HEK293T (cell line): ENCODE data around the gene ATG101.

Experiments
- CTCF ChIA-PET: fragments of 350-600 bp; formaldehyde crosslinking; extraction: SDS; loops from one replicate; lab custom pipeline; 2021; ENCODE audit warnings: antibody characterized with exemption, inconsistent platforms; lab: Yijun Ruan, JAX
- POLR2A ChIA-PET: fragments of 350-600 bp; formaldehyde crosslinking; extraction: SDS; loops from one replicate; lab custom pipeline; 2020; ENCODE audit warnings: antibody characterized with exemption, inconsistent platforms; lab: Yijun Ruan, JAX
- DNase-seq: peaks from one replicate; pipeline ENCODE4 v3.0.0; 2012; ENCODE audit warnings: mixed read lengths; ENCODE audit errors: extremely low spot score
- ARNT ChIP-seq: fragments of 450-650 bp; IDR thresholded peaks from 2 replicates; pipeline ENCODE4 v1.6.1; 2017; ENCODE audit warnings: mild to moderate bottlenecking
- BHLHE40 ChIP-seq: fragments of 450-650 bp; IDR thresholded peaks from 2 replicates; pipeline ENCODE4 v1.6.1; 2016; ENCODE audit warnings: mild to moderate bottlenecking, moderate library complexity, borderline replicate concordance
- CTBP1 ChIP-seq: fragments of 450-650 bp; IDR thresholded peaks from 2 replicates; pipeline ENCODE4 v1.6.1; 2016; ENCODE audit warnings: borderline replicate concordance
- ELF4 ChIP-seq: fragments of 450-650 bp; IDR thresholded peaks from 2 replicates; pipeline ENCODE4 v1.6.1; 2017; ENCODE audit warnings: antibody characterized with exemption
- FOXA1 ChIP-seq: fragments of 450-650 bp; IDR thresholded peaks from 2 replicates; pipeline ENCODE4 v1.6.1; 2016; ENCODE audit warnings: mild to moderate bottlenecking
- FOXK2 ChIP-seq: fragments of 450-650 bp; IDR thresholded peaks from 2 replicates; pipeline ENCODE4 v1.6.1; 2016; ENCODE audit warnings: mild to moderate bottlenecking
- FOXM1 ChIP-seq: fragments of 450-650 bp; IDR thresholded peaks from 2 replicates; pipeline ENCODE4 v1.6.1; 2017; ENCODE audit warnings: mild to moderate bottlenecking, borderline replicate concordance
- HDGF ChIP-seq: fragments of 450-650 bp; IDR thresholded peaks from 2 replicates; pipeline ENCODE4 v1.6.1; 2017; ENCODE audit warnings: antibody characterized with exemption, borderline replicate concordance
- L3MBTL2 ChIP-seq: fragments of 450-650 bp; conservative IDR thresholded peaks from 2 replicates; pipeline ENCODE4 v1.6.1; 2016; ENCODE audit warnings: mild to moderate bottlenecking
- LEF1 ChIP-seq: fragments of 450-650 bp; IDR thresholded peaks from 2 replicates; pipeline ENCODE4 v1.6.1; 2017; ENCODE audit warnings: mild to moderate bottlenecking, borderline replicate concordance
- NFRKB ChIP-seq: fragments of 450-650 bp; IDR thresholded peaks from 2 replicates; pipeline ENCODE4 v1.6.1; 2016; ENCODE audit warnings: mild to moderate bottlenecking, moderate library complexity
- SP1 ChIP-seq: fragments of 450-650 bp; IDR thresholded peaks from 2 replicates; pipeline ENCODE4 v1.6.1; 2017
- SUZ12 ChIP-seq: fragments of 450-650 bp; IDR thresholded peaks from 2 replicates; pipeline ENCODE4 v1.6.1; 2016; ENCODE audit warnings: mild to moderate bottlenecking
- TARDBP ChIP-seq: fragments of 450-650 bp; IDR thresholded peaks from 2 replicates; pipeline ENCODE4 v1.6.1; 2016
- ZNF384 ChIP-seq: fragments of 450-650 bp; IDR thresholded peaks from 2 replicates; pipeline ENCODE4 v1.6.1; 2016
- TF ChIP-seq, protein P1 (sequence below): fragments of 450-650 bp; IDR thresholded peaks from 2 replicates; pipeline ENCODE4 v1.6.1; 2016

Gene ATG101

GRCh38 chr12:52023976-52024688, 45.6 kb upstream of the ATG101 start:
- DNase-seq, result no peak
- ChIA-PET CTCF (interaction anchor here (0.5 to 9.7 kb wide), 20 partner anchors 9 to 1324 kb away, joined by 3 to 99 read pairs (median 4); partner anchors contain the start of gene ATG101), POLR2A (interaction anchor here (0.8 to 2.0 kb wide), 7 partner anchors 13 to 61 kb away, joined by 3 to 23 read pairs (median 6); partner anchors contain the start of gene ATG101)
- no peak for TF ChIP-seq BHLHE40
- no peak for TF ChIP-seq SUZ12
- no peak for TF ChIP-seq TARDBP
- no peak for TF ChIP-seq LEF1
- TF ChIP-seq HDGF, result no peak
- no peak for TF ChIP-seq FOXK2
- TF ChIP-seq FOXA1, result no peak
- TF ChIP-seq SP1, result no peak
- TF ChIP-seq FOXM1, result no peak
- TF ChIP-seq L3MBTL2, result no peak
- TF ChIP-seq ARNT, result no peak
- no peak for TF ChIP-seq ZNF384
- TF ChIP-seq CTBP1, result no peak
- TF ChIP-seq, protein P1, sequence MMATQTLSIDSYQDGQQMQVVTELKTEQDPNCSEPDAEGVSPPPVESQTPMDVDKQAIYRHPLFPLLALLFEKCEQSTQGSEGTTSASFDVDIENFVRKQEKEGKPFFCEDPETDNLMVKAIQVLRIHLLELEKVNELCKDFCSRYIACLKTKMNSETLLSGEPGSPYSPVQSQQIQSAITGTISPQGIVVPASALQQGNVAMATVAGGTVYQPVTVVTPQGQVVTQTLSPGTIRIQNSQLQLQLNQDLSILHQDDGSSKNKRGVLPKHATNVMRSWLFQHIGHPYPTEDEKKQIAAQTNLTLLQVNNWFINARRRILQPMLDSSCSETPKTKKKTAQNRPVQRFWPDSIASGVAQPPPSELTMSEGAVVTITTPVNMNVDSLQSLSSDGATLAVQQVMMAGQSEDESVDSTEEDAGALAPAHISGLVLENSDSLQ, result no peak
- no peak for TF ChIP-seq NFRKB
- TF ChIP-seq ELF4, result no peak

DNA sequence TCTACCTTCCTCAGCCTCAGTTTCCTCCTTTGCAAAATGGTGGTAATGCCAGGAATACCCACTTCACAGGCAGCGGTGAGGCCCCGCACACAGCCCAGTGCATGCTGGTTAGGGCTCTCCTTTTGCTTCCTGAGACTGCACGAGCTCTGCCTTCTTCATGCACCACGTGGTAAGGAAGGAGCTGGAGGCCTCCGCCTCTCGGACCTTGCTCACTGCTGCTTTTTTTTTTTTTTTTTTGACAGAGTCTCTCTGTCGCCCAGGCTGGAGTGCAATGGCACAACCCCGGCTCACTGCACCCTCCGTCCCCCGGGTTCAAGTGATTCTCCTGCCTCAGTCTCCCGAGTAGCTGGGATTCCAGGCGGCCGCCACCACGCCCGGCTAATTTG, 44.9 kb upstream of the ATG101 start:
- POLR2A ChIA-PET, result interaction anchor here (0.7 to 2.0 kb wide), 6 partner anchors 12 to 97 kb away, joined by 3 to 23 read pairs (median 4); partner anchors contain the start of genes ATG101 and NR4A1
- TF ChIP-seq HDGF (no peak), FOXM1 (no peak), SP1 (no peak), TARDBP (no peak), ELF4 (no peak), SUZ12 (no peak), ARNT (no peak), BHLHE40 (no peak), NFRKB (no peak), FOXA1 (no peak), CTBP1 (no peak), LEF1 (no peak), FOXK2 (no peak), L3MBTL2 (no peak), ZNF384 (no peak)
- TF ChIP-seq, protein P1, result no peak
- no peak for DNase-seq
- CTCF ChIA-PET, result interaction anchor here (0.5 to 9.7 kb wide), 38 partner anchors 8 to 337 kb away, joined by 3 to 99 read pairs (median 6); partner anchors contain the start of gene ATG101

DNA sequence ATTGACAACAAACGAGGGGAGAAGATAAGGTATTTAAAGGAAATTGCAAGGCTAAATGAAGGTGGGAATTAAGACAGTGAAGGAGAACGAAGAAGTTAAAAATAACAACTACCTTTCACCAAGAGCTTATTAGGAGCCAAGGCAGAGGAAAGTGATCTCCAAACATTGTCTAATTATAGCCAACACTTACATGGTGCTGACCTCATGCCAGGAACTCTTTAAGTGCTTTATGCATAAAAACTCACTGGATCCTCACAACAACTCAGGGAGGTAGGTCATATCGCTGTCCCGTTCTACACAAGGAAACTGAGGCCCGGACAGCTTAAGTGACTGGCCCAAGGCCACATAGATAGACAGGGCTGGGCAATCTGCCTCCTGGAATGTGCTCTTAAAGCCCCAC, 43.5 kb upstream of the ATG101 start:
- DNase-seq, result no peak
- CTCF ChIA-PET, result interaction anchor here (0.5 to 9.7 kb wide), 25 partner anchors 11 to 620 kb away, joined by 3 to 99 read pairs (median 5); partner anchors contain the start of gene ATG101

DNA sequence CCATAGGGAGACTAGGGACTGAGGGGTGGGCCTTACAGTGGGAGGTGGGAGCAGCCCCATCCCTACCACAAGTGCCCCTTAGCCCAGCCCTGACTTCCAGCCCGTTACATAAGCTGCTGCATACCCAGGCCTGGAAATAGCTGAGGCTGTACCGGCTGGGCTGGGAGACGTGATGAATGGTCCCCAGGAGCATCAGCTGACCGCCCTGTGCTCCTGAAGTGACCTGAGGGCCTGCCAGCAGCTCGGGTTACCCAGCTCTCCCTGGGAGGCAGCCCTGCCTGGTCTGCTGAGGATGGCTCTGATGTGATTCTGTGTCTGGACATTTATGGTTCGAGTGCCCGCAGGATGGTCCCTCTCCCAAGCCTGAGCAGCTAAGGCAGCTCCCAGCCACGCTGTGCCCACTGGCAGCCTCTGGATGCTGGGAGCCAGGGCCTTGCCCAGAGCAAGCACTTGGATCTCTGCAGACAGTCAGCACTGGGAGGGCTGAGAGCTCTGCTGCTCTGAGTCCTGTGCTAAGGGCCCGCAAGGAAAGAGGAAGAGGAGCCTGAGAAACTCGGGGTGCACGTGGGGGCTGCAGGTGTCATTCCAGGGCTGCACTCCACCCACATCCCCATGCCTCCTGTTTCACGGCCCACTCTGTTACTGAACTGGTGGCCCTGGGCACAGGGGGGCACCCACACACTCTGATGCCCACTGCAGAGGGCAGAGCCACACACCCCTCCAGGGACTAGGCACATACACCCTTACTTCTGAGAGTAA, 42.5 kb upstream of the ATG101 start:
- no peak for DNase-seq
- no peak for TF ChIP-seq FOXM1
- CTCF ChIA-PET, result interaction anchor here (0.6 to 2.9 kb wide), 4 partner anchors 42 to 91 kb away, joined by 3 to 93 read pairs (median 4); partner anchors contain the start of gene ATG101
- POLR2A ChIA-PET, result interaction anchor here (0.6 to 1.7 kb wide), 2 partner anchors 10 to 42 kb away, joined by 3 to 4 read pairs; partner anchors contain the start of gene ATG101

More for the DNA sequence above, 43.5 kb upstream of the ATG101 start:
- POLR2A ChIA-PET, result interaction anchor here (1.0 to 2.0 kb wide), 3 partner anchors 43 to 101 kb away, joined by 3 to 23 read pairs (median 5); partner anchors contain the start of gene ATG101
- TF ChIP-seq SUZ12, result no peak
- no peak for TF ChIP-seq HDGF
- TF ChIP-seq ELF4, result no peak
- TF ChIP-seq CTBP1, result no peak

DNA sequence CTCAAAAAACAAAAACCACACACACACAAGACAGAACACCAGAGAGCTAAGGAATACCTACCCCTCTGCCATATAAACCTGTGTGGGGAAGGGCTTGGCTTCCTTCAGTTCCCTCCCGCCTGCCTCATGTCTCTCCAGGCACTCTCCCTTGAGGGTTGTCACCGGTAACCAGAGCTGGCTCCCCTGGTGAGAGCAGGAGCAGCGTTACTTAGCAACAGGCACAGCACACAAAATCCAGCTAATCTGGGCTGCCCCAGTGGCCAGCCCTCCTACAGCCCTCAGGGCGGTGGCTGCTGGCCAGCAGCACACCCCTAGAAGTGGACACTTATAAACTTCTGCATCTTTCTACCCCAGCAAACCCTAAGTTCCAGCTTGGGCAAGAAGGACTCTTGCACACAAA, 40.1 kb upstream of the ATG101 start:
- ChIA-PET CTCF (interaction anchor here (0.6 to 1.8 kb wide), 8 partner anchors 9 to 92 kb away, joined by 3 to 8 read pairs (median 3); no protein-coding TSS in a partner anchor), POLR2A (interaction anchor here (1.2 kb wide), 1 partner anchor 40 kb away, joined by 4 read pairs; the partner anchor contains the start of gene ATG101)
- peak; percentile 67 for DNase-seq
- TF ChIP-seq ARNT (no peak), BHLHE40 (no peak), ELF4 (no peak), SP1 (no peak), FOXA1 (no peak)
- TF ChIP-seq, protein P1, result no peak
